Left lung (tissue), 10 donors: Measurements from ENCODE around the gene TMC5. TPM values are rescaled to one million over a fixed set of nuclear protein-coding genes. Genes with fewer than 3 reads are reported as not detected.
"Not testable (repeated sequence)": the region's sequence is repeated elsewhere in the genome, so short reads cannot be mapped to it uniquely, and the experiment has no call there.

Experiments
- ATAC-seq: fragments of 200-7000 bp; cut with Tn5 transposase; one replicate; pipeline ENCODE4 v1.9.1; 2020; ENCODE audit warnings: moderate library complexity
- DNase-seq, 4 donors: peaks; one replicate each; pipeline ENCODE4 v3.0.0-alpha.2; 2013 to 2020
- H3K27ac ChIP-seq, 2 donors: fragments of 200-600 bp; sonication (generic) in 1 of 2; one replicate each; pipeline versions ENCODE4 v1.5.0 to v1.8.0; 2020 to 2021
- H3K27me3 ChIP-seq, 2 donors: fragments of 200-600 bp; sonication (generic) in 1 of 2; one replicate each; pipeline versions ENCODE4 v1.5.0 to v1.8.0; 2020 to 2021
- H3K36me3 ChIP-seq, 2 donors: fragments of 200-600 bp; sonication (generic) in 1 of 2; one replicate each; pipeline versions ENCODE4 v1.5.0 to v1.8.0; 2020 to 2021
- H3K4me1 ChIP-seq, 2 donors: fragments of 200-600 bp; one replicate each; pipeline ENCODE4 v1.8.0; 2021
- H3K4me3 ChIP-seq, 2 donors: fragments of 200-600 bp; sonication (generic) in 1 of 2; one replicate each; pipeline versions ENCODE4 v1.5.0 to v1.8.0; 2020 to 2021; ENCODE audit warnings: mild to moderate bottlenecking in 1 of 2
- H3K9me3 ChIP-seq, 2 donors: fragments of 200-600 bp; sonication (generic) in 1 of 2; one replicate each; pipeline versions ENCODE4 v1.5.0 to v1.8.0; 2020 to 2021
- intact Hi-C, 2 donors: fragments of 100-400 bp; cut with DNase I; formaldehyde crosslinking; loops; one replicate each; pipeline versions ENCODE4 v1.11.2 to v1.14.2; 2022
- polyA plus RNA-seq, 6 donors: library from polyadenylated mRNA; unstranded; fragments of 120-200 nt; gene quantifications; one replicate each; pipeline ENCODE4 v1.2.1, GENCODE V29; 2013; ENCODE audit not compliant: insufficient read length in 6 of 6
- total RNA-seq, 2 donors: library from RNA; stranded (reverse); fragmentation: NEBNext Ultra II Directional; extraction: Animal tissue kit (Norgen Biotek cat#: 25700); gene quantifications; one replicate each; pipeline ENCODE4 v1.2.1, GENCODE V29; 2021
- TF ChIP-seq, protein P1 (sequence below), 2 donors: fragments of 200-600 bp; sonication (generic) in 1 of 2; IDR thresholded peaks; one replicate each; pipeline versions ENCODE4 v1.5.0 to v1.8.0; 2021; ENCODE audit warnings: antibody characterized with exemption in 2 of 2
- donor health status: DM: no; HTN: yes; CAD: no.
- donor health status: DM: no; HTN: no; CAD: no.

Gene TMC5
- total and polyA plus RNA-seq, 8 donors = 4.1 to 105 (median 8.4) TPM

DNA sequence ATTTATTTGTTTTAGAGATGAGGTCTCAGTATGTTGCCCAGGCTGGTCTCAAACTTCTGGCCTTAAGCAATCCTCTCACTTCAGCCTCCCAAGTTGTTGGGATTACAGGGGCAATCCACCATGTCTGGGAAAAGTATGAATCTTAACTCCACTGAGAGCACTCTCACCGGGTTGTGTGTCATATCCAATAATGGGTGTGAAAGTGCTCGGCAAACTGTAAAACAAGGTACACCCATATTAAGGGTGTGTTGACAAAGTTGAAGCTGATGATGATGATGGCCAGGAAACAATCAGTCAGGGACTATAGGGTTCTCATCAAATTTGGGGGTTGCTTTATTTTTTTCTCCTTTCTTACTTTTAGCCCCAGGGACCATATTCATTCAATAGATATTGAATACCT, 25.3 kb upstream of the TMC5 start:
- Histone ChIP-seq H3K27ac (peak overlapping the region; percentile 64 to 80), H3K4me1 (peaks cover 0 to 9% of the 10 kb centered on the region in 2 donors), H3K4me3 (peak overlapping the region; percentile 7 to 19), H3K36me3 (no peaks in the 10 kb centered on the region), H3K9me3 (no peaks in the 10 kb centered on the region), H3K27me3 (no peaks in the 10 kb centered on the region)
- TF ChIP-seq, protein P1, sequence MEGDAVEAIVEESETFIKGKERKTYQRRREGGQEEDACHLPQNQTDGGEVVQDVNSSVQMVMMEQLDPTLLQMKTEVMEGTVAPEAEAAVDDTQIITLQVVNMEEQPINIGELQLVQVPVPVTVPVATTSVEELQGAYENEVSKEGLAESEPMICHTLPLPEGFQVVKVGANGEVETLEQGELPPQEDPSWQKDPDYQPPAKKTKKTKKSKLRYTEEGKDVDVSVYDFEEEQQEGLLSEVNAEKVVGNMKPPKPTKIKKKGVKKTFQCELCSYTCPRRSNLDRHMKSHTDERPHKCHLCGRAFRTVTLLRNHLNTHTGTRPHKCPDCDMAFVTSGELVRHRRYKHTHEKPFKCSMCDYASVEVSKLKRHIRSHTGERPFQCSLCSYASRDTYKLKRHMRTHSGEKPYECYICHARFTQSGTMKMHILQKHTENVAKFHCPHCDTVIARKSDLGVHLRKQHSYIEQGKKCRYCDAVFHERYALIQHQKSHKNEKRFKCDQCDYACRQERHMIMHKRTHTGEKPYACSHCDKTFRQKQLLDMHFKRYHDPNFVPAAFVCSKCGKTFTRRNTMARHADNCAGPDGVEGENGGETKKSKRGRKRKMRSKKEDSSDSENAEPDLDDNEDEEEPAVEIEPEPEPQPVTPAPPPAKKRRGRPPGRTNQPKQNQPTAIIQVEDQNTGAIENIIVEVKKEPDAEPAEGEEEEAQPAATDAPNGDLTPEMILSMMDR (IDR thresholded peaks at IDR 0.05) = no peak
- intact Hi-C loops = no loop called here
- ATAC-seq = peak; percentile 20
- DNase-seq = no peak

DNA sequence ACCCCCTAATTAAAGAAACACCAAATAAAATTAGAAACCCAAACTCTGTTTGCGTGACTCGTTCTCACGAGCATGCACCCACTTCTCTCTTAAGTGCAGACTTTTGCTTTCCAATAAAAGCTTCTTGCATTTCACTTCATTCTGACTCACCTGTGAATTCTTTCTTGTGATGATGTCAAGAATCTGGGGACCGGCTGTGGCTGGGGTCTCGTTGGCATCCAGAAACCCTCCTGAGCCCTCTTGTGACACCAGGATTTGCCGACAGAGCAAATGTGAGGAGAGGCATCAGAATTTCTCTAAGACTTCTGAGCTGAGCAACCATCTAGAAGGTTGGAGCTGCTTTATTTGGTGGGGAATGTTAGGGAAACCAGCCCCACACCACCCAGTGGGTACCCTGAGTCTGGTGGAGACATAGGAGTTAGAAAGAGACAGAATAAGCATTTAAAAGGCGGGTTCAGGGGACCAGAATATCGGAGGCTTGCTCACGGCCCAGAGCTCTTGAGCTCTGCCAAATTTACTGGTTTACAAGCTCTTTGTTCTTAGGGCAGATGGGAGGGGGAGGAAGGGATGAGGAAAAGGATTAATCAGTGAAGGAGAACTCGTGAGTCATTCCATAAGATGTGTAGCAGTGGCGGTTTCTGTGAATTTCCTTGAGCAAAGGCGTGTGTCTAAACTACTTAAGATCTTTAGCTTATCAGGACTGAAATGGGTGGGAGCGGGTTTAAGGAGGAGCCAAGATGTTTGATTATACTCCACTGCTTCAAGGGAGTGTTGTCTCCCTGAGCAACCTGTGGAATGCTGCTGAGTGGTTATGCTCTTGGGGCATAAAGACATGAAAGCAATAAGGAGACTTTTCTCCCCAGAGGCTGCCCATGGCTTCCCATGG, 24.2 kb upstream of the TMC5 start:
- Histone ChIP-seq H3K27me3 (no peaks in the 10 kb centered on the region), H3K4me3 (peak overlapping the region; percentile 7 to 19), H3K9me3 (no peaks in the 10 kb centered on the region), H3K4me1 (peaks cover 0 to 9% of the 10 kb centered on the region in 2 donors), H3K27ac (peak overlapping the region; percentile 76 to 80), H3K36me3 (no peaks in the 10 kb centered on the region)
- ATAC-seq = peak; percentile 54
- intact Hi-C loops = no loop called here
- peak in 2 of 4 donors; percentile 42 to 55 for DNase-seq
- TF ChIP-seq, protein P1 (IDR thresholded peaks at IDR 0.05) = no peak

DNA sequence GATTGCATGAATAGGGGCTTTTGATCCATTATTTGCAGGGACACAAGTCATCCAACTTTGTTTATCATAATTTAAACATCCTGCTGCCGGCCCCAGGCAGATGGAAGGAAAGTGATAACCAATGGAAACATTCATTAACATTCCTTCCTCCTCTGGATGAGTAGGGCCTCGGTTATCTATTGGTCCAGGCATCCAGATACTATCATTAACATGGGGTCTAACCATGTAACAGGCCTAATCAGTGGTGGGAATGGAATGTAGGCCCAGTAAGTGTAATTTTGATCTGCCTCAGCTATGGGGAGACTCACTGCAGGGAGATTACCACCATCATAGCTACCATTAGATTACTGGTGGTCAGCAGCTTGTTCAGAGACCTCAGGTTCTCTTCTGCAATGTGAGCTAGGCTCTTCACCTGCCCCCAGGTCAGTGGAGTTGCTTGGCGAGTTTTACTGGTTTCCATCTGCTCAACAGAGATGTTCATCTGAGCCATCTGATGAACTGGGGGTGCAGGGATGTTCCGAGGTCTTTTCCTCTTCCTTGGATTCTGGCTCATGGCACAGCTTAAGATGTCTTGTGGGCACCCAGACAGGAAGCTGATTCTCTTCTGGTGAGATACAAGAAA, 21.9 kb upstream of the TMC5 start:
- H3K4me3 ChIP-seq, intact Hi-C loops, H3K9me3 ChIP-seq, H3K4me1 ChIP-seq, ATAC-seq, DNase-seq, H3K36me3 ChIP-seq, H3K27me3 ChIP-seq: not testable (repeated sequence)
- H3K27ac ChIP-seq = peak overlapping the region; percentile 51 to 76

DNA sequence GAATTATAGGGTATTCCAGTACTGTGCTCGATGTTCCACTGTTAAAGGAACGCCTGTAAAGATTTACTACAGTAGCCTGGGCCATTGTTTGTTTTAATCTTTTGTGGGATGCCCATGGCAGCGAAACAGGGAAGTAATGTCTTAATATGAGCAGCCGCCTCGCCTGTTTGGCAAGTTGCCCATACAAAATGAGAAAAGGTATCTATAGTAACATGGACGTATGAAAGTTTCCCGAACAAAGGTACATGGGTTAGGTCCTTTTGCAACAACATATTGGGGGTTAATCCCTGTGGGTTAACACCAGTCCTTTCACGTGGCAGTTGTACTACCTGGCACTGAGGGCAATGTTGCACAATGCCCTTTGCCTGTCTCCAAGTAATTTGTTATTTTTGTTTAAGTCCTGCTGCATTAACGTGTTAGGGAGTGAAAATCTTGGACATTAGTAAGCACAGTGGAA, 21.1 kb upstream of the TMC5 start:
- ATAC-seq = peak; percentile 63
- peak in 2 of 4 donors; percentile 44 to 60 for DNase-seq
- peak overlapping the region; percentile 51 to 76 for H3K27ac ChIP-seq

DNA sequence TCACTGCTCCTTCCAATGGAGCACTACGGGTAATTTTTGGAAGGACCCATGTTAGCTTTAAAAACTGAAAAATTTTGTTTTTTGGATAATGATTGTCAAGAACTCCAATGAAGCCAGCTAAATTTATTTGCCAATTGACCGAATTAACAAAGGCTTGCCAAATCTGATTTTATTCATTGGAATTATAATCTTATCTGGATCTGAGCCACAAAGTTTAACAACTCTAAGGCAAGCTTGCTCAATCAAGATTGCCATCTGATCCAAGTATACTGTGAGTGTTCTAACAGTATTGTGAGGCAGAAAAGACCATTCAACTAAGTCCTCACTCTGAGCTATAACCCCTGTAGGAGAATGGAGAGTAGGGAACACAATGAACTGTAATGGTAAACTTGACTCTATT, 20.3 kb upstream of the TMC5 start:
- H3K27me3 ChIP-seq, H3K4me1 ChIP-seq, H3K36me3 ChIP-seq, DNase-seq, ATAC-seq, H3K4me3 ChIP-seq, intact Hi-C loops: not testable (repeated sequence)
- peaks cover 0 to 16% of the 10 kb centered on the region in 2 donors for H3K9me3 ChIP-seq
- peak overlapping the region in 1 of 2 donors; percentile 76 for H3K27ac ChIP-seq

More for the DNA sequence above, 21.1 kb upstream of the TMC5 start:
- Histone ChIP-seq H3K36me3 (no peaks in the 10 kb centered on the region), H3K4me3 (no peak overlapping the region), H3K4me1 (peaks cover 0 to 9% of the 10 kb centered on the region in 2 donors), H3K27me3 (no peaks in the 10 kb centered on the region), H3K9me3 (peaks cover 0 to 10% of the 10 kb centered on the region in 2 donors)
- TF ChIP-seq, protein P1 (IDR thresholded peaks at IDR 0.05) = no peak
- intact Hi-C loops = no loop called here

DNA sequence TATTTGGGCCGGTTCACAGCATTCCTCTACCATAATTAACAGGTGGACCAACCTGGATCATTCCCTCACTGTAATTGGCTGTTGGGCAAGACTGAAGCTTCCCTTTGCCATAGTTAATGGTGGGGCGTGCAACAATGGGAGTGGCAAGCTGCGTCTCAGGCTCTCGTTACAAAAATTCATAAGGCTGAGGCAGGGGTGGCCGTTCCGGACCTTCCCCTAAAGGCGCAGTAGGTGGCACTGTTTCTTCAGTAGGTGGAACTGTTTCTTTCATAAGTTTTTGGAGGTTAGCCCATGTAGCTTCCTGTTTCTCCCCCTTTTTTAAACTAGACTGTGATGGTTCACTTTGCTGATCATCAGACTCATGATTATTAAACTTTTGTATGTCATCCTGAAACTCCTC, 17.0 kb upstream of the TMC5 start:
- DNase-seq (no peak), ATAC-seq (no peak)
- no peak overlapping the region for H3K27ac ChIP-seq
- H3K4me1 ChIP-seq = peaks cover 0 to 4% of the 10 kb centered on the region in 2 donors
- intact Hi-C loops = no loop called here
- H3K9me3 ChIP-seq = peaks cover 0 to 20% of the 10 kb centered on the region in 2 donors
- H3K36me3 ChIP-seq = no peaks in the 10 kb centered on the region
- TF ChIP-seq, protein P1 (IDR thresholded peaks at IDR 0.05) = no peak
- no peak overlapping the region for H3K4me3 ChIP-seq
- H3K27me3 ChIP-seq = no peaks in the 10 kb centered on the region
